HepG2 (cell line): ENCODE results near the gene SPHK1. TPM values are rescaled to one million over a fixed set of nuclear protein-coding genes. Genes with fewer than 3 reads are reported as not detected.

Experiments used
- ATAC-seq: fragments of 200-7000 bp; cut with Tn5 transposase; 3 replicates; pipeline ENCODE4 v1.9.1; 2020; ENCODE audit warnings: mild to moderate bottlenecking, moderate library complexity
- BruUV-seq: library from RNA; stranded (reverse); fragments of 400-500 nt; replicated peaks from 2 replicates; lab custom pipeline; 2021; lab: Mats Ljungman, UMichigan
- CTCF ChIA-PET: fragments of 300-600 bp; formaldehyde crosslinking; extraction: SDS; loops from one replicate; lab custom pipeline; 2021; ENCODE audit warnings: low total read pairs, inconsistent platforms, low intra/inter-chr PET ratio; lab: Yijun Ruan, JAX
- POLR2A ChIA-PET: fragments of 350-600 bp; sonication (Branson Sonifier 250); formaldehyde crosslinking; loops from one replicate; lab custom pipeline; 2020; ENCODE audit warnings: antibody characterized with exemption, inconsistent platforms; lab: Yijun Ruan, JAX
- DNase-seq: peaks from one replicate; pipeline ENCODE4 v3.0.0-alpha.2; 2015; ENCODE audit warnings: low spot score
- FAIRE-seq: peaks from 3 replicates; lab custom pipeline; 2011; peaks lifted over from hg19 to GRCh38; lab: Jason Lieb, UNC
- H2AFZ ChIP-seq: one replicate; pipeline ENCODE4 v1.6.1; 2011; ENCODE audit warnings: low read length, inconsistent platforms
- H3K27ac ChIP-seq: fragments of 300-600 bp; 3 replicates; pipeline ENCODE4 v1.8.0; 2011; ENCODE audit warnings: mixed run types, mild to moderate bottlenecking, mixed read lengths, low read length, inconsistent platforms; ENCODE audit not compliant: insufficient read depth; ENCODE audit errors: extremely low read length
- H3K27me3 ChIP-seq, 2 experiments: fragments of 200-600 bp in 1 of 2; 2 replicates in 1 of 2; 3 replicates in 1 of 2; pipeline versions ENCODE4 v1.6.0 to v1.8.0; 2011; ENCODE audit warnings: low read length in 2 of 2, mild to moderate bottlenecking in 2 of 2, moderate library complexity in 2 of 2, inconsistent platforms in 1 of 2; ENCODE audit not compliant: insufficient read depth in 2 of 2, control insufficient read depth in 1 of 2
- H3K36me3 ChIP-seq, 2 experiments: fragments of 200-600 bp in 1 of 2; replicated peaks in 1 of 2; 2 replicates in 1 of 2; 3 replicates in 1 of 2; pipeline versions ENCODE4 v1.5.1 to v1.8.0; 2011; ENCODE audit warnings: low read length in 2 of 2, inconsistent platforms in 1 of 2; ENCODE audit not compliant: insufficient read depth in 2 of 2, control insufficient read depth in 1 of 2
- H3K4me1 ChIP-seq: 2 replicates; pipeline ENCODE4 v1.5.1; 2012; ENCODE audit warnings: low read length, inconsistent platforms; ENCODE audit not compliant: insufficient read depth
- H3K4me2 ChIP-seq: 2 replicates; pipeline ENCODE4 v1.6.0; 2011; ENCODE audit warnings: low read depth, low read length, inconsistent platforms
- H3K4me3 ChIP-seq, 3 experiments: fragments of 200-600 bp in 1 of 3; sonication (generic), shearing (Covaris generic) in 1 of 3; replicated peaks in 1 of 3; 2 replicates each; pipeline ENCODE4 v1.5.1; 2011 to 2016; ENCODE audit warnings: low read length in 3 of 3, inconsistent platforms in 2 of 3, low read depth in 2 of 3, mild to moderate bottlenecking in 2 of 3, control low read depth in 1 of 3, mixed read lengths in 1 of 3; ENCODE audit not compliant: insufficient read depth in 1 of 3
- H3K79me2 ChIP-seq: one replicate; pipeline ENCODE4 v1.6.1; 2011; ENCODE audit warnings: low read length, inconsistent platforms; ENCODE audit not compliant: insufficient read depth
- H3K9ac ChIP-seq: 2 replicates; pipeline ENCODE4 v1.6.0; 2011; ENCODE audit warnings: mild to moderate bottlenecking, low read depth, low read length, inconsistent platforms; ENCODE audit not compliant: insufficient read depth
- H3K9me3 ChIP-seq: 2 replicates; pipeline ENCODE4 v1.5.1; 2012; ENCODE audit warnings: mild to moderate bottlenecking, low read length
- H4K20me1 ChIP-seq: 2 replicates; pipeline ENCODE4 v1.6.0; 2011; ENCODE audit warnings: inconsistent platforms, mild to moderate bottlenecking, low read length, moderate library complexity; ENCODE audit not compliant: insufficient read depth
- CREM ChIP-seq, 2 experiments: sonication (generic) in 1 of 2; formaldehyde crosslinking in 1 of 2; IDR thresholded peaks; 2 replicates each; pipeline versions ENCODE4 v1.4.0 to v1.6.1; 2016 to 2020; ENCODE audit warnings: antibody characterized with exemption in 1 of 2, mild to moderate bottlenecking in 1 of 2, missing genetic modification reagents in 1 of 2
- ELF3 ChIP-seq: IDR thresholded peaks from 2 replicates; pipeline ENCODE4 v1.6.1; 2016; ENCODE audit warnings: missing genetic modification reagents, missing compliant biosample characterization
- GATA4 ChIP-seq: sonication (generic); IDR thresholded peaks from 2 replicates; pipeline ENCODE4 v1.6.1; 2016; ENCODE audit warnings: antibody characterized with exemption, low read depth, borderline replicate concordance
- HNRNPK ChIP-seq: fragments of 200-400 bp; formaldehyde crosslinking; IDR thresholded peaks from 2 replicates; pipeline ENCODE4 v1.6.1; 2018; ENCODE audit warnings: low read length, low read depth, moderate library complexity, mild to moderate bottlenecking; ENCODE audit not compliant: poor library complexity, severe bottlenecking
- MIXL1 ChIP-seq: IDR thresholded peaks from 2 replicates; pipeline ENCODE4 v1.6.1; 2016
- NR0B2 ChIP-seq: sonication (generic); formaldehyde crosslinking; IDR thresholded peaks from 2 replicates; pipeline ENCODE4 v1.4.0; 2020; ENCODE audit warnings: mild to moderate bottlenecking, missing genetic modification reagents
- POGK ChIP-seq: sonication (generic); formaldehyde crosslinking; conservative IDR thresholded peaks from 2 replicates; pipeline ENCODE4 v1.8.0; 2022; ENCODE audit warnings: mild to moderate bottlenecking, moderate library complexity, missing genetic modification reagents
- POLR2A ChIP-seq, 2 experiments: IDR thresholded peaks; 2 replicates each; pipeline ENCODE4 v1.6.1; 2011; ENCODE audit warnings: low read depth in 2 of 2, low read length in 2 of 2, mild to moderate bottlenecking in 1 of 2, moderate library complexity in 1 of 2; ENCODE audit not compliant: insufficient read depth in 1 of 2
- RXRB ChIP-seq: IDR thresholded peaks from 2 replicates; pipeline ENCODE4 v1.6.1; 2016; ENCODE audit warnings: borderline replicate concordance, missing genetic modification reagents, missing compliant biosample characterization
- SMAD3 ChIP-seq: sonication (generic); formaldehyde crosslinking; IDR thresholded peaks from 2 replicates; pipeline ENCODE4 v1.4.0; 2020; ENCODE audit warnings: missing genetic modification reagents
- XBP1 ChIP-seq: sonication (generic); formaldehyde crosslinking; IDR thresholded peaks from 2 replicates; pipeline ENCODE4 v1.5.0; 2020; ENCODE audit warnings: missing genetic modification reagents
- ZBTB26 ChIP-seq: IDR thresholded peaks from 2 replicates; pipeline ENCODE4 v1.6.1; 2016; ENCODE audit warnings: missing compliant biosample characterization, missing genetic modification reagents, borderline replicate concordance
- ZBTB46 ChIP-seq: sonication (generic); formaldehyde crosslinking; IDR thresholded peaks from 2 replicates; pipeline ENCODE4 v1.4.0; 2020; ENCODE audit warnings: mild to moderate bottlenecking, missing genetic modification reagents, borderline replicate concordance
- ZNF710 ChIP-seq: sonication (generic); formaldehyde crosslinking; IDR thresholded peaks from 2 replicates; pipeline ENCODE4 v1.5.0; 2020; ENCODE audit warnings: mild to moderate bottlenecking, missing genetic modification reagents, borderline replicate concordance
- ZNF839 ChIP-seq: sonication (generic); formaldehyde crosslinking; IDR thresholded peaks from 2 replicates; pipeline ENCODE4 v1.4.0; 2020; ENCODE audit warnings: missing genetic modification reagents, mild to moderate bottlenecking, borderline replicate concordance
- WGBS: methylation state at CpG from one replicate; pipeline ENCODE4 v1.1.6; 2017; ENCODE audit warnings: low lambda C conversion rate; 5-methylcytosine and 5-hydroxymethylcytosine counted together
- in situ Hi-C: cut with HindIII; loops from 2 replicates; pipeline ENCODE4 v1.10.0; 2017; ENCODE audit warnings: low pct_unique_long_range_greater_than_20kb; ENCODE audit not compliant: extremely low pct_ligation_motif_present
- intact Hi-C: fragments of 100-400 bp; cut with micrococcal nuclease; formaldehyde crosslinking; loops from one replicate; pipeline ENCODE4 v1.10.0; 2022; ENCODE audit not compliant: unreplicated experiment
- polyA plus RNA-seq, 8 experiments: library from polyadenylated mRNA; depleted of rRNA in 3 of 8; stranded (reverse) in 7 of 8; unstranded in 1 of 8; fragments of >200 nt; fragmentation: Illumina TruSeq in 4 of 8; extraction: Trizol in 4 of 8; gene quantifications; 2 replicates each; pipeline versions ENCODE4 v1.2.1 to v1.2.3, GENCODE V29; 2011 to 2016; ENCODE audit warnings: low read depth in 4 of 8, missing spikeins in 1 of 8, mixed read lengths in 1 of 8; ENCODE audit not compliant: insufficient read depth in 1 of 8
- total RNA-seq, 5 experiments: library from RNA; depleted of rRNA; stranded (reverse); fragments of >200 nt; fragmentation: Illumina TruSeq; extraction: Trizol; gene quantifications; 2 replicates each; pipeline ENCODE4 v1.2.3, GENCODE V29; 2016; ENCODE audit warnings: low read depth in 1 of 5

SPHK1 gene
- total and polyA plus RNA-seq, 2 of the 13 experiments (the other 11 are each of a cell fraction or from before 2014, with no cell fraction given) = 129 to 160 TPM

GRCh38 chr17:76343106-76343505 lies 41.3 kb upstream of the SPHK1 start (continued):
- no peak for TF ChIP-seq HNRNPK
- no peak for TF ChIP-seq ELF3 (CRISPR knock-in tag)
- TF ChIP-seq MIXL1 (CRISPR knock-in tag) = no peak
- no peak for TF ChIP-seq ZNF839 (CRISPR knock-in tag)
- no peak for TF ChIP-seq GATA4

- CTCF ChIA-PET = no interaction called here
- peak overlapping the region; percentile 77 for H3K27ac ChIP-seq
- FAIRE-seq (peak; percentile 69), DNase-seq (peak; percentile 75), ATAC-seq (peak; percentile 91)
- H3K4me3 ChIP-seq = no peak overlapping the region
- H4K20me1 ChIP-seq = peaks cover 5% of the 10 kb centered on the region; the same call in 1 of the 2 replicates
- 83% methylated on average over 14 of the region's 14 CpGs for WGBS
- H3K4me2 ChIP-seq = peak overlapping the region; percentile 34
- intact Hi-C loops = no loop called here
- POLR2A ChIA-PET = interaction anchor here (0.7 to 4.4 kb wide), 17 partner anchors 8 to 253 kb away, joined by 3 to 89 read pairs (median 5); partner anchors contain the start of genes PRPSAP1, SPHK1 and UBALD2
- H3K4me1 ChIP-seq = peaks cover 42% of the 10 kb centered on the region
- H3K79me2 ChIP-seq = peaks cover 56% of the 10 kb centered on the region
- no peaks in the 10 kb centered on the region for H3K27me3 ChIP-seq
- peak overlapping the region; percentile 36; the same call in 1 of the 2 replicates for H3K9ac ChIP-seq
- in situ Hi-C loops = no loop called here
- peaks cover 38 to 63% of the 10 kb centered on the region in 2 experiments for H3K36me3 ChIP-seq
- no peak overlapping the region for H2AFZ ChIP-seq
- no peaks in the 10 kb centered on the region for H3K9me3 ChIP-seq
- no TSS peak for BruUV-seq
- TF ChIP-seq POGK (CRISPR knock-in tag) (peak; percentile 74; the same call in 1 of the 2 replicates), ZNF710 (CRISPR knock-in tag) (no peak), XBP1 (CRISPR knock-in tag) (no peak), ZBTB46 (CRISPR knock-in tag) (no peak), ZBTB26 (CRISPR knock-in tag) (no peak), SMAD3 (CRISPR knock-in tag) (0 out of 2 replicates have a peak, but pooled peaks have one; percentile 80), RXRB (peak; percentile 54; the same call in 1 of the 2 replicates), NR0B2 (CRISPR knock-in tag) (no peak), POLR2A (IDR thresholded peaks at IDR 0.05; ENCODE audit: insufficient read depth in 1 of 2, low read depth in 2 of 2, low read length in 2 of 2) (no peak), CREM (IDR thresholded peaks at IDR 0.05) (no peak), CREM (CRISPR knock-in tag; IDR thresholded peaks at IDR 0.05) (no peak)
These were observed 38.9 kb upstream of the SPHK1 start for GRCh38 chr17:76345377-76345974.
